Activated gamma-delta T cell treated with anti-CD3 and anti-CD28 coated beads, Interleukin-2, amount 50 U/mL, for 16 hours (primary cell): ENCODE measurements around the gene GPR15LG.
"Not testable (repeated sequence)": the region's sequence is repeated elsewhere in the genome, so short reads cannot be mapped to it uniquely, and the experiment has no call there.

ENCODE experiments used
- DNase-seq: peaks from one replicate; pipeline ENCODE4 v3.0.0-alpha.2; 2020; ENCODE audit warnings: low read depth

GPR15LG gene

GRCh38 chr10:84173501-84173929, at the start of gene GPR15LG:
Gene GPR15LG (plus strand): TSS chr10:84173801. CDS start chr10:84173852, 51 bp downstream.
- DNase-seq: no peak

DNA sequence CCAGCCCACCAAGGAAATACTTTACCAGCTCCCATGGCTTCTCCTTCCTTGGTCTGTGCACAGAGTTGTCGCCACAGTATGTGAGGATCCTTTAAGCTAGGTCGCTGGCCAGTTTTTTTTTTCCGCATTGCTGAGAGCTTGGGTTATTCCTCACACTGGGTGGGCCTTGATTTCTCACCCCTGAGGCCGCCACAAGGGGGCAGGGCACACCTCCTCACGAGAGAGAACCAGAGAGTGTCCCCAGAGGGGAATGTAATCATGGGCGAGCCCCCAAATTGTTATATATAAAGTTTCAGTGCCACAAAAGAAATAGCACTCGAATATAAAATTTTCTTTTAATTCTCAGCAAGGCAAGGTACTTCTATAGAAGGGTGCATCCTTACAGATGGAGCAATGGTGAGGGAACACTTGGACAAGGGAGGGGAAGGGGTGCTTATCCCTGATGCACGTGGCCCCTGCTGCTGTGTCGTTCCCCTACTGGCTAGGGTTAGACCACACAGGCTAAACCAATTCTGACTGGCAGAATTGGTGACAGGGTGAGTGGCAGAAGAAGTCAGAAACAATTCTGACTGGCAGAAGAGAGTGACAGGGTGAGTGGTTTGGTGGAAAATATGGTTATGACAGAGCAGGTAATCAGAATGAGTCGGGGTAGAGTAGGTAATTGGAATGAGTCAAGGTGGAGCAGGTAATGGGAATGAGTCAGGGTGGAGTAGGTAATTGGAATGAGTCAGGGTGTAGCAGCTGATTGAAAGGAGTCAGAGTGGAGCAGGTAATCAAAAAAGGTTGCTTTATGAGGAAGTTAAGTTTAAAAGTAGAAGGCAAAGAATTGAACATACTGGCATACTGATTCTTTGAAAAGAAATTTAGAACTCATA, 47.5 kb upstream of the GPR15LG start:
- not testable (repeated sequence) for DNase-seq

DNA sequence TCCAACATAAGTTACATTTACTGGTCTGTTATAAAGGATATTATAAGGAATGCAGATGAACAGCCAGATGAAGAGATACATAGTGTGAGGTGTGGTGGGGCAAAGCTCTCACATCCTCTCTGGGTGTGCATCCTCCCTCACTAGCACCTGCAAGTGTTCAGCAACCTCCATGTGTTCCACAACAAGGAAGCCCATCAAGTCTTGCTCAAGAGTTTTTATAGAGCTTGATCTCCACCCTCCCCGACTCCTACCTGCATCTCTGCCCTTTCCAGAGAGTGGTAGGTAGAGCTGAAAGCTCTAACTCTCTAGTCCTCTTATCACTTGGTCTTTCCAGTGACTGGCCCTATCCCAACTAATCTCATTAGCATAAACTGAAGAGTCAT, 46.8 kb upstream of the GPR15LG start:
- DNase-seq: no peak

DNA sequence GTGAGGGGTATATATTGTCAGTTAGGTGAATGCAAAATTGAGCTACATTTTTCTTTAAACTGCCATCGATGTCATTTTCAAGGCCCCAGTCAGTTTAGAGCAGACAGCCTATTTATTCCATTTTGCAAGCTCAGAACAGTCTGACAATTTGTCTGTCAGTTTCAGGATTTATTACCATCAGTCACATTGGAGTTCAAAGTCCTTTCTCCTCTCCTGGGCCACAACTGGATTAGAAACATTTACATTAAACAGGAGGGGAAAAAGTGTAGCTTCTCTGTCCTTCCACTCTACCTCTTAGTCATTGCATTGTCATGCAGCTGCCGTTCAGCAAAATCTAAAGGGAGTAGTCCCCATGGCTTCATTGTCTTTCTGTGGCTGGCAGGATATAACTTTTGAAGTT, 37.8 kb upstream of the GPR15LG start:
- DNase-seq: no peak

DNA sequence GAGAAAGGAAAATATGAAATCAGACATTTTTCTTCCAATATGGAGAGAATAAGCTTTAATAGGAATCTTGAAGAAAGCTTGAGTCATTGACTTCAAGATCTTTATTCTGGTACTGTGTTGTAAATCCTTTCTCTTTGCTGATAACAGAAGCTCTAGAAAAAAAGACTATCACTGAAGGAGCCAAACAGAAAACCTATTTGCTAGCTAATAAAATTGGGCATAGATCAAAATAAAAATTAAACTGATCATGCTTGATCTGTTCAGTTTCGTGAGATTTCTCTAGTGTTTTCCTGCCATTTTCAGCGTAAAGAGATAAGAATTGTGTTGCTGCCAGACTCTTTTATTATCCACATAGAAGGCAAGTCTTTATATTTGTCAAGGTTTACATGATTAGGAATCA, 35.8 kb upstream of the GPR15LG start:
- DNase-seq: no peak

DNA sequence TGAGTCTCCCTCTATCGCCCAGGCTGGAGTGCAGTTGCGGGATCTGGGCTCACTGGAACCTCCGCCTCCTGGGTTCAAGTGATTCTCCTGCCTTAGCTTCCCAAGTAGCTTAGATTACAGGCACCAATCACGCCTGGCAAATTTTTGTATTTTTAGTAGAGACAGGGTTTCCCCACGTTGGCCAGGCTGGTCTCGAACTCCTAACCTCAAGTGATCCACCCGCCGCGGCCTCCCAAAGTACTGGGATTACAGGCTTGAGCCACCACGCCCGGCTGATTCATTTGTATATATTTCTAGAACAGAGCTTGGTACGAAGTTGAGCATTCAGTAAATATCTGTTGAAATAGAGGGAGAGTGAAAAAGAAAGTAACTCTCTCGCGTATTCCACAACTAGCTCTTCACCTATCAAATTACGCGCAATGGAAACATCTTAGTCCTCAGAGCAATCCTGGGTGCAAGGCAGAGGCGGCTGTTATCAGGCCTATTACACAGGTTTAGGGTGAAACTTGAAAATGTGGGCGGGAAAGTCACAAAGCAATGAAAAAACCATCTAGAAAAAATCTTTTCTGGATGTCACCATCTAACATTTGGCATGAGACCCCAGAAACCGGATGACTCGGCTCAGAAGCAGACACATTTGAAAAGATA, 35.0 kb upstream of the GPR15LG start:
- peak; percentile 22 for DNase-seq

GRCh38 chr10:84139126-84140035, 34.2 kb upstream of the GPR15LG start, which contains the start of gene GHITM:
Gene GHITM (plus strand): TSS chr10:84139509. CDS start chr10:84141501, 1,992 bp downstream.
- DNase-seq: peak; percentile 99

- DNase-seq: no peak
These were observed 33.6 kb upstream of the GPR15LG start for GRCh38 chr10:84140036-84140379.

- DNase-seq: no peak
These were observed 26.3 kb upstream of the GPR15LG start for GRCh38 chr10:84147347-84147746.

GRCh38 chr10:84148006-84148597, 25.5 kb upstream of the GPR15LG start:
- DNase-seq: not testable (repeated sequence)

- DNase-seq: no peak
These were observed 23.7 kb upstream of the GPR15LG start for GRCh38 chr10:84149854-84150253.

DNA sequence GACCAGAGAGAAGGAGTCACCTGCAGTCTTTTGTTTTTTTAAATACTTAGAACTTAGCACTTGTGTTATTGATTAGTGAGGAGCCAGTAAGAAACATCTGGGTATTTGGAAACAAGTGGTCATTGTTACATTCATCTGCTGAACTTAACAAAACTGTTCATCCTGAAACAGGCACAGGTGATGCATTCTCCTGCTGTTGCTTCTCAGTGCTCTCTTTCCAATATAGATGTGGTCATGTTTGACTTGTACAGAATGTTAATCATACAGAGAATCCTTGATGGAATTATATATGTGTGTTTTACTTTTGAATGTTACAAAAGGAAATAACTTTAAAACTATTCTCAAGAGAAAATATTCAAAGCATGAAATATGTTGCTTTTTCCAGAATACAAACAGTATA, 20.8 kb upstream of the GPR15LG start:
- DNase-seq: no peak

- no peak for DNase-seq
These were observed 18.1 kb upstream of the GPR15LG start for GRCh38 chr10:84155521-84155920.

- no peak for DNase-seq
These were observed 17.6 kb upstream of the GPR15LG start for GRCh38 chr10:84156009-84156408.

DNA sequence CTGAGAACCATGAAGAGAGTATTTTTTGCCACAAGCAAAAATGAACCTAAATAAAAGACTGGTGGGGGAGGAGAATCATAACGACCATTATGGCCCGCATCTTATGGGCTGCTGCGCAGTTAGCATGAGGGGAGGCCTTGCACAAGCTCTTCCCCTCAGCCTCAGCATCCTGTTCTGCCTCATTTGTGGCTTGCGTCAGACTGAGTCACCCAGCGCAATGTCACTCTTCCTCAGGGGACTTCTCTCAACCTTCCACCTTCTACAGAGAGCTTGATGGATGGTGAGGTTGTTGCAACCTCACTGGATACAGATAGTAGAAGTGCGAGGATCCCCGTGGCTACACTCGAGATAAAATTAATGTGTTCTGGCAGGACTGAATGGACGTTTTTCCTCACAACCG, 16.8 kb upstream of the GPR15LG start:
- DNase-seq: peak; percentile 38

GRCh38 chr10:84158061-84158460, 15.5 kb upstream of the GPR15LG start:
- no peak for DNase-seq

DNA sequence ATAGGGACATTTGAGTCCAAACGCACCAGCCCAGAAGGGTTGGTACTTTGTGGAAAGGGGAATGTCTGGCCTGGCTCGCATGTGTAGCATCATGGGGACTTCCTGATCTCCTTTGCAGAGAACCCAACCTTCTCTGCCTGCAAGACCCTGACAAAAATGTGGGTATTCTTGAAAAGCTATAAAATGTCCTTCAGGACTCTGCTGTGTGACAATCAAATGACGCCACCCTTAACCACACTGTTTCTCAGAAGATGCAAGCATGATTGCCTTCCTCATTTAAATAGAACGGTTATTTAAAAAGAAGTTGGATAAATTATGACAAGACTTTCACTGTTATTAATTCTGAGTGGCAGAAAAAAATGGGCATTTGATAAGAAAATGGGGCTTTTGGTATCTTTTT, 15.1 kb upstream of the GPR15LG start:
- no peak for DNase-seq

- no peak for DNase-seq
These were observed 14.4 kb upstream of the GPR15LG start for GRCh38 chr10:84159076-84159685.

DNA sequence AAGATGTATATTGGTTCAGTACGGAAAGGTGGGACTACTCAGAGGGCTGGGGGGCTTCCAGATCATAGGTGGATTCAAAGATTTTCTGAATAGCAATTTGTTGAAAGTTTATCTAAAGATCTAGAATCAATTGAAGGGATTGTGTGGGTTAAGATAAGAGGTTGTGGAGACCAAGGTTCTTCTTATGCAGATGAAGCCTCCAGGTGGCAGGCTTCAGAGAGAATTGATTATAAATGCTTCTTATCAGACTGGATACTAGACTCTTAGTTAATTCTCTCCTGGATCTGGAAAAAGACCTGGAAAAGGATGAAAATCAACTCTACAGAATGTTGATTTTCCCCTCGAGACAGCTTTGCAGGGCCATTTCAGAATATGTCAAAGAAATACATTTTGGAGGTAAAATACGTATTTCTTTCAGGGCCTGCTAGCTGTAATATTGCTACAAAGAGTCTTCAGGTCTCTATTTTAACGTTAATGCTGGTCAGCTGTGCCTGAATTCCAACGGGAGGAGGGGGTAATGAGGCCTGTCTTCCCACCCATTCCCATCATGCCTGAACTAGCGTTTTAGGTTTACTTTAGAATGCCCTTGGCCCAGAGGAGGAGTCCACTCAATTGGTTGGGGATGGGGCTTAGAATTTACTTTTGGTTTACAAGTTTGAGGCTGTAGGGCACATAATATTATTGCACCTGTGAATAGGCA, 12.8 kb upstream of the GPR15LG start:
- no peak for DNase-seq

DNA sequence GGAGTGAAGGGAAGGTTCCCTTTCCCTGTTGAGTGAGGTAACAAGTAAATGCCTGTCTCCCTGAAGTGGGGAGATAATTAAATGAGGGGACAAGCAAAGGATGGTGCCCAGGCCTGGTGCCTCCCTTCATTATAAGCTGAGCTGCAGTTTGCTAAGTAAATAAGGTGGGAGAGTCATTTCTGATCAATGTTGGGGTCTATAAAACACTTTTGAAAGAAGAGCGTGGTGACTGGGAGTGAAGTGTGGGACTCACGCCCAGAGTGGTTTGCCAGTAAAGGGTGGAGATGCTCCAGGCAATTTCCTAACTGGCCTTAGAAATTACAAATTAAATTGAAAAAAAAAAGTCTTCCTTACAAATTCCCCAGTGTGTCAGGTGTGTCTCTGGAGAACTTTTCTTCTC, 9.6 kb upstream of the GPR15LG start:
- DNase-seq: no peak

- no peak for DNase-seq
These were observed 9.2 kb upstream of the GPR15LG start for GRCh38 chr10:84164442-84164841.
